Measurements from ENCODE around the gene MINK1.

The MINK1 gene

DNA sequence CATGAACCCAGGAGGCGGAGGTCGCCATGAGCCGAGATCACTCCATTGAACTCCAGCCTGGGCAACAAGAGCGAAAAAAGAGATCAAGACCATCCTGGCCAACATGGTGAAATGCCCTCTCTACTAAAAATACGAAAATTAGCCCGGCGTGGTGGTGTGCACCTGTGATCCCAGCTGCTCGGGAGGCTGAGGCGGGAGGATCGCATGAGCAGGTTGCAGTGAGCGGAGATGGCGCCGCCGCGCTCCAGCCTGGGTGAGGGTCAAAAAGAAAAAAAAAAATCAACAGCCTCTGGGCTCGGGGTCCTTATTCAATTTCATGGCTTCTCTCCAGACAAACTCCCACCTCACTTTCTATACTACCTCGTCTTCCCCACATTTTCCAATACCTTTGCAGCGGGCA is 95.7 kb downstream of the MINK1 start:
- H3K36me3 ChIP-seq (ENCODE audit: control insufficient read depth in 1 of 2, insufficient read depth in 2 of 2, low read length in 2 of 2), result no peaks in the 10 kb centered on the region
- no peaks in the 10 kb centered on the region for H3K27me3 ChIP-seq (ENCODE audit: low read depth, low read length)
- no peak overlapping the region for H3K4me3 ChIP-seq (ENCODE audit: low read depth in 1 of 2, low read length in 2 of 2)
- no peak overlapping the region for H3K27ac ChIP-seq (ENCODE audit: low read length)
- peaks cover 0 to under 1% of the 10 kb centered on the region in 2 donors for H3K4me1 ChIP-seq (ENCODE audit: control insufficient read depth in 1 of 2, insufficient read depth in 2 of 2, low read length in 2 of 2)
- no peaks in the 10 kb centered on the region for H3K9me3 ChIP-seq (ENCODE audit: control insufficient read depth in 1 of 2, low read length in 2 of 2)

DNA sequence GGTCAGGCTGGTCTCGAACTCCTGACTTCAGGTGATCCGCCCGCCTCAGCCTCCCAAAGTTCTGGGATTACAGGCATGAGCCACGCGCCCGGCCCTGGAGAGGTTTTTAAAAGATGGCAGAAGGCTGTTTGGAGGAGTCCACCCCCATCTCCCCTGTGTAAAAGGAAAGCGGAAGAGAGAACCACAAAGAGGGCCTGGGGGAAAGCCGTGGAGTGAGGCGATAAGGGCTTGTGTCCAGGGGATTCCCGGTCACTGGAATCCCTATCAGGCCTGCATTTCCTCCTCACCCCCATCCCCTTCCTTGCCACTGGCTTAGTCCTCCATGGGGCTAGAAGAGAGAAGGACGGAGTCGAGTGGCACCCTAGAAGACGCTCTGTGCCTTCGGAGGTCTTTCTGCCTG is 98.8 kb downstream of the MINK1 start, which contains the start of gene GP1BA:
TSS of gene GP1BA (plus strand) at position 315 of the 400 bp plus-strand sequence. CDS start 328 bp downstream, outside the sequence.
- Histone ChIP-seq H3K27ac (ENCODE audit: low read length) (no peak within 1 kb of the TSS), H3K9me3 (ENCODE audit: control insufficient read depth in 1 of 2, low read length in 2 of 2) (no peaks in the 10 kb centered on the region), H3K27me3 (ENCODE audit: low read depth, low read length) (no peaks in the 10 kb centered on the region), H3K36me3 (ENCODE audit: control insufficient read depth in 1 of 2, insufficient read depth in 2 of 2, low read length in 2 of 2) (peaks cover 5 to 14% of the 10 kb centered on the region in 2 donors), H3K4me3 (ENCODE audit: low read depth in 1 of 2, low read length in 2 of 2) (no peak within 1 kb of the TSS), H3K4me1 (ENCODE audit: control insufficient read depth in 1 of 2, insufficient read depth in 2 of 2, low read length in 2 of 2) (peaks cover 0 to 9% of the 10 kb centered on the region in 2 donors)

DNA sequence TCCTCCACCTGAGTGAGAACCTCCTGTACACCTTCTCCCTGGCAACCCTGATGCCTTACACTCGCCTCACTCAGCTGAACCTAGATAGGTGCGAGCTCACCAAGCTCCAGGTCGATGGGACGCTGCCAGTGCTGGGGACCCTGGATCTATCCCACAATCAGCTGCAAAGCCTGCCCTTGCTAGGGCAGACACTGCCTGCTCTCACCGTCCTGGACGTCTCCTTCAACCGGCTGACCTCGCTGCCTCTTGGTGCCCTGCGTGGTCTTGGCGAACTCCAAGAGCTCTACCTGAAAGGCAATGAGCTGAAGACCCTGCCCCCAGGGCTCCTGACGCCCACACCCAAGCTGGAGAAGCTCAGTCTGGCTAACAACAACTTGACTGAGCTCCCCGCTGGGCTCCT is 99.6 kb downstream of the MINK1 start:
- no peaks in the 10 kb centered on the region for H3K9me3 ChIP-seq (ENCODE audit: control insufficient read depth in 1 of 2, low read length in 2 of 2)
- peaks cover 0 to 14% of the 10 kb centered on the region in 2 donors for H3K4me1 ChIP-seq (ENCODE audit: control insufficient read depth in 1 of 2, insufficient read depth in 2 of 2, low read length in 2 of 2)
- H3K4me3 ChIP-seq (ENCODE audit: low read depth in 1 of 2, low read length in 2 of 2), result no peak overlapping the region

DNA sequence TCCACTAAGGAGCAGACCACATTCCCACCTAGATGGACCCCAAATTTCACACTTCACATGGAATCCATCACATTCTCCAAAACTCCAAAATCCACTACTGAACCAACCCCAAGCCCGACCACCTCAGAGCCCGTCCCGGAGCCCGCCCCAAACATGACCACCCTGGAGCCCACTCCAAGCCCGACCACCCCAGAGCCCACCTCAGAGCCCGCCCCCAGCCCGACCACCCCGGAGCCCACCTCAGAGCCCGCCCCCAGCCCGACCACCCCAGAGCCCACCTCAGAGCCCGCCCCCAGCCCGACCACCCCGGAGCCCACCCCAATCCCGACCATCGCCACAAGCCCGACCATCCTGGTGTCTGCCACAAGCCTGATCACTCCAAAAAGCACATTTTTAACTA is 100.5 kb downstream of the MINK1 start:
- H3K9me3 ChIP-seq (ENCODE audit: control insufficient read depth in 1 of 2, low read length in 2 of 2), result no peaks in the 10 kb centered on the region
- no peak overlapping the region for H3K27ac ChIP-seq (ENCODE audit: low read length)
- peaks cover 4 to 22% of the 10 kb centered on the region in 2 donors for H3K4me1 ChIP-seq (ENCODE audit: control insufficient read depth in 1 of 2, insufficient read depth in 2 of 2, low read length in 2 of 2)
- no peaks in the 10 kb centered on the region for H3K27me3 ChIP-seq (ENCODE audit: low read depth, low read length)
- no peak overlapping the region for H3K4me3 ChIP-seq (ENCODE audit: low read depth in 1 of 2, low read length in 2 of 2)
- H3K36me3 ChIP-seq (ENCODE audit: control insufficient read depth in 1 of 2, insufficient read depth in 2 of 2, low read length in 2 of 2), result peaks cover 16 to 27% of the 10 kb centered on the region in 2 donors

More for the DNA sequence above, 99.6 kb downstream of the MINK1 start:
- Histone ChIP-seq H3K36me3 (ENCODE audit: control insufficient read depth in 1 of 2, insufficient read depth in 2 of 2, low read length in 2 of 2) (peaks cover 11 to 22% of the 10 kb centered on the region in 2 donors), H3K27ac (ENCODE audit: low read length) (no peak overlapping the region), H3K27me3 (ENCODE audit: low read depth, low read length) (no peaks in the 10 kb centered on the region)

DNA sequence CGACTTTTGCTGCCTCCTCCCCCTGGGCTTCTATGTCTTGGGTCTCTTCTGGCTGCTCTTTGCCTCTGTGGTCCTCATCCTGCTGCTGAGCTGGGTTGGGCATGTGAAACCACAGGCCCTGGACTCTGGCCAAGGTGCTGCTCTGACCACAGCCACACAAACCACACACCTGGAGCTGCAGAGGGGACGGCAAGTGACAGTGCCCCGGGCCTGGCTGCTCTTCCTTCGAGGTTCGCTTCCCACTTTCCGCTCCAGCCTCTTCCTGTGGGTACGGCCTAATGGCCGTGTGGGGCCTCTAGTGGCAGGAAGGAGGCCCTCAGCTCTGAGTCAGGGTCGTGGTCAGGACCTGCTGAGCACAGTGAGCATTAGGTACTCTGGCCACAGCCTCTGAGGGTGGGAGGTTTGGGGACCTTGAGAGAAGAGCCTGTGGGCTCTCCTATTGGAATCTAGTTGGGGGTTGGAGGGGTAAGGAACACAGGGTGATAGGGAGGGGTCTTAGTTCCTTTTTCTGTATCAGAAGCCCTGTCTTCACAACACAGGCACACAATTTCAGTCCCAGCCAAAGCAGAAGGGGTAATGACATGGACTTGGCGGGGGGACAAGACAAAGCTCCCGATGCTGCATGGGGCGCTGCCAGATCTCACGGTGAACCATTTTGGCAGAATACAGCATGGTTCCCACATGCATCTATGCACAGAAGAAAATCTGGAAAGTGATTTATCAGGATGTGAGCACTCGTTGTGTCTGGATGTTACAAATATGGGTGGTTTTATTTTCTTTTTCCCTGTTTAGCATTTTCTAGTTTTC is 101.2 kb downstream of the MINK1 start:
- H3K27ac ChIP-seq (ENCODE audit: low read length), result no peak overlapping the region
- H3K36me3 ChIP-seq (ENCODE audit: control insufficient read depth in 1 of 2, insufficient read depth in 2 of 2, low read length in 2 of 2), result peaks cover 16 to 27% of the 10 kb centered on the region in 2 donors
- no peak overlapping the region for H3K4me3 ChIP-seq (ENCODE audit: low read depth in 1 of 2, low read length in 2 of 2)
- peaks cover 11 to 30% of the 10 kb centered on the region in 2 donors for H3K4me1 ChIP-seq (ENCODE audit: control insufficient read depth in 1 of 2, insufficient read depth in 2 of 2, low read length in 2 of 2)
- no peaks in the 10 kb centered on the region for H3K9me3 ChIP-seq (ENCODE audit: control insufficient read depth in 1 of 2, low read length in 2 of 2)
- H3K27me3 ChIP-seq (ENCODE audit: low read depth, low read length), result no peaks in the 10 kb centered on the region

DNA sequence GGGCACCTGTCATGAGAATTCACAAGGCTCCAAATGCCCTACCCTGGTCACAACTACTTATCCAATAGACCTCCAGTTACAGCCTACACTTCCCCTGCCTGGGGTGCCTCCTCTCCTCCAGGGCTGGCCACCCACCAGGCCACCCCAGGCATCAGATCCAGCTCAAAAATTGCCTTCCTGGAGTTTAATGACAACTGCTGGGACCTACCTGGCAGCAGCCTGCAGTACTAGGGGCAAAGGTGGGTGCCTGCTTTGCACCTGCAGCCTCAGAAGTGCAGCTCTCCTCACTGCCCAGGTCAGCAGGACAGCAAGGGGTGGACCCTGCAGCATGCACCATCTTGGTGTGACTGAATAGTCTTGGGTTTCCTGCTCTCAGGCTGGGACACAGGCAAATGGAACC is 102.5 kb downstream of the MINK1 start:
- H3K27ac ChIP-seq (ENCODE audit: low read length), result no peak overlapping the region
- peaks cover 11 to 31% of the 10 kb centered on the region in 2 donors for H3K4me1 ChIP-seq (ENCODE audit: control insufficient read depth in 1 of 2, insufficient read depth in 2 of 2, low read length in 2 of 2)
- no peaks in the 10 kb centered on the region for H3K9me3 ChIP-seq (ENCODE audit: control insufficient read depth in 1 of 2, low read length in 2 of 2)
- peaks cover 16 to 27% of the 10 kb centered on the region in 2 donors for H3K36me3 ChIP-seq (ENCODE audit: control insufficient read depth in 1 of 2, insufficient read depth in 2 of 2, low read length in 2 of 2)
- no peak overlapping the region for H3K4me3 ChIP-seq (ENCODE audit: low read depth in 1 of 2, low read length in 2 of 2)
- no peaks in the 10 kb centered on the region for H3K27me3 ChIP-seq (ENCODE audit: low read depth, low read length)

DNA sequence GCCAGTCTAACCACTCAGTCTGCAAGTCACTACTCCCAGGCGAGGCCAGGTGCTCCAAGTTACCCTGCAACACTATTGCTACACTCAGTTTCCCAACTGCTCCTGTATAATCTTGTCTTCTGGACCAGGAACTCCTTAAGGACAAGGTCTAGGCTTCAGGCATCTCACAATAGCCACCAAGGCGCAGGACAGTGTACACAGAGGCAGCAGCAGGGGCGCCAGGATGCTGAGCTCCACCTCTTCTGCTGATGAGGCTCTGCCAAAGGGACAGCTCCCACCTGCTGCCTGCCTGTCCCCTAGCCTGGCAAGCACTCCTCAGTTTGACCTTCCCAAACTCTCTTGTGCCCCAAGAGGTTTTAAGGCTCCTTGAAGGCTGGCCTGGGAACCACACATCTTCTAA is 103.3 kb downstream of the MINK1 start:
- no peaks in the 10 kb centered on the region for H3K9me3 ChIP-seq (ENCODE audit: control insufficient read depth in 1 of 2, low read length in 2 of 2)
- no peak overlapping the region for H3K4me3 ChIP-seq (ENCODE audit: low read depth in 1 of 2, low read length in 2 of 2)
- H3K4me1 ChIP-seq (ENCODE audit: control insufficient read depth in 1 of 2, insufficient read depth in 2 of 2, low read length in 2 of 2), result peaks cover 16 to 39% of the 10 kb centered on the region in 2 donors
- H3K27ac ChIP-seq (ENCODE audit: low read length), result no peak overlapping the region
- H3K36me3 ChIP-seq (ENCODE audit: control insufficient read depth in 1 of 2, insufficient read depth in 2 of 2, low read length in 2 of 2), result peaks cover 16 to 27% of the 10 kb centered on the region in 2 donors
- no peaks in the 10 kb centered on the region for H3K27me3 ChIP-seq (ENCODE audit: low read depth, low read length)

DNA sequence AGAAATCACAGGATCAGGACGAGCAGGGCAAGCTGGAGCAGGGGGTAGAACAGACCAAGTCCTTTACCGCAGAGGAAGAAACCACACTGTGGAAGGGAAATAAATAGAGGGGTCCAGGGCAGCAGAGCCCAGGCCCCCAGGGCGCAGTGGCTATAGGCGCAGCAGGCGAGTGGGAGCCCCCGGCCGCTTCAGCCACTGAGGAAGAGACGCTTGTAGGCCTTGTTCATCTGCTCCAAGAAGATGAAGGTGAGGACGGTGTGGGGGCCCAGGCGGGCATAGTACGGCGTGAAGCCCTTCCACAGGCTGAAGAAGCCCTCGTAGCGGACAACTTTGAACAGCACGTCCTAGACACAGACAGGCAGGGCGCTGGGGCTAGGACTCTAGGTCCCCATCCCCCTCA is 104.4 kb downstream of the MINK1 start:
- Histone ChIP-seq H3K4me3 (ENCODE audit: low read depth in 1 of 2, low read length in 2 of 2) (no peak overlapping the region), H3K27ac (ENCODE audit: low read length) (no peak overlapping the region), H3K9me3 (ENCODE audit: control insufficient read depth in 1 of 2, low read length in 2 of 2) (no peaks in the 10 kb centered on the region), H3K4me1 (ENCODE audit: control insufficient read depth in 1 of 2, insufficient read depth in 2 of 2, low read length in 2 of 2) (peaks cover 16 to 50% of the 10 kb centered on the region in 2 donors), H3K36me3 (ENCODE audit: control insufficient read depth in 1 of 2, insufficient read depth in 2 of 2, low read length in 2 of 2) (peaks cover 24 to 32% of the 10 kb centered on the region in 2 donors), H3K27me3 (ENCODE audit: low read depth, low read length) (no peaks in the 10 kb centered on the region)

DNA sequence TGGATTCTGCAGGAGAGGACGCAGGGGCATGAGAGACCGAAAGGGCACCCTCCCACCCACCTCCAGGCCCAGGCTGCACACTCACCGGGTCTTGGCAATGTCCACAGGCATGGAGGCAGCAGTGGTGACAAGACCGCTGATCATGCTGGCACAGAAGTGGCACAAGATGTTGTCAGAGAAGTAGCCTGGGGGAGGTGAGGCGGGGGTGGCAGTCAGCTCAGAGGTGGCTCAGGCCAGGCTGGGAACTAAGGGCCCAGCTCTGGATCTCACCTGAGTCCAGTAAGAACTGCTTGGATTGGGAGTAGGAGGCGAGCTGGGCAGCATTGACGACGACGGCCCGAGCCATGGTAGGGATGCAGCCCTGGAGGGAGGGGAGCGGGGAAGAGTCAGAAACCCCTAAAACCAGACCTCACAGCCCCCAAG is 104.9 kb downstream of the MINK1 start:
- Histone ChIP-seq H3K4me3 (ENCODE audit: low read depth in 1 of 2, low read length in 2 of 2) (peak overlapping the region in 1 of 2 donors; percentile 70), H3K27me3 (ENCODE audit: low read depth, low read length) (no peaks in the 10 kb centered on the region), H3K4me1 (ENCODE audit: control insufficient read depth in 1 of 2, insufficient read depth in 2 of 2, low read length in 2 of 2) (peaks cover 16 to 55% of the 10 kb centered on the region in 2 donors)

DNA sequence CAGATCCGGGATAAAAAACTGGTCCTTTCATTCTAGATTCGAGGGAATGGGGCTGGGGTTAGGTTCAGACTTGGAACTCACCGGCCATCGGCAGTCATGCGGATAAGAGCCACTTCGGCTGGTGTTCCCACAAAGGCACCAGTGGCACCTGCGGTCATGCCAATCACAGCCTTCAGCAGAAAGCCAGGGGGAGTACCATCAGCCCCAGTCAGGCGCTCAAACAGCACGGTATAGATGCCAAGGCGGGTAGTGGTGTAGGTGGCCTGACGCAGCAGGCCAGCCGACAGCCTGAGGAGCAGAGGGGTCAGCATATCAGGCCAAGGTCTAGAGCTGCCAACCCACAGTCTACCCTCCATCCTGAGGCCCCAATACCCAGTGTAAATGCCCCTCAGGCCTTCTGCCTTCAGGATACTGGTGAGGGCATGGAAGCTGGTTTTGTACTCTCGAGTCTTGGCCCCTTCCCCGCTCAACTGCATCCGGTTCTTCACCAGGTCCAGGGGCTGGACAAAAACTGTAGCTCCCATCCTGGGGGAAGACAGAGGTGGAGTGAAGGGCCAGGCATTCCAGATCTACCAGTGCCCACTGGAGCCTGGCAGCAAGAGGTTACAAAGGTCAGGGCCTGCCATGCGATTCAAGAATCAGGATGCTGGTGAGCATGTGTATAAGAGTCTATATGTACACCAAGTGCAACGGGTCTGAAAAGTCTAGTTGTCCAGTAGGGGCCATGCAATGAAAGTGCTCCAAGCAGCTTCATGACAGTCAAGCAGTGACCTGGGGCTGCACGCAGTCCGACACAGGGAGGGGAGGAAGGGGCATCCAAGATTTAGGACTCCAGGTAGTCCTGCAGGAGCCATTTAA is 105.8 kb downstream of the MINK1 start:
- Histone ChIP-seq H3K27ac (ENCODE audit: low read length) (peak overlapping the region; percentile 98), H3K27me3 (ENCODE audit: low read depth, low read length) (no peaks in the 10 kb centered on the region), H3K36me3 (ENCODE audit: control insufficient read depth in 1 of 2, insufficient read depth in 2 of 2, low read length in 2 of 2) (peaks cover 35 to 45% of the 10 kb centered on the region in 2 donors), H3K4me3 (ENCODE audit: low read depth in 1 of 2, low read length in 2 of 2) (peak overlapping the region; percentile 70 to 97), H3K4me1 (ENCODE audit: control insufficient read depth in 1 of 2, insufficient read depth in 2 of 2, low read length in 2 of 2) (peaks cover 16 to 62% of the 10 kb centered on the region in 2 donors), H3K9me3 (ENCODE audit: control insufficient read depth in 1 of 2, low read length in 2 of 2) (no peaks in the 10 kb centered on the region)

More for the DNA sequence above, 104.9 kb downstream of the MINK1 start:
- H3K27ac ChIP-seq (ENCODE audit: low read length), result no peak overlapping the region
- H3K9me3 ChIP-seq (ENCODE audit: control insufficient read depth in 1 of 2, low read length in 2 of 2), result no peaks in the 10 kb centered on the region
- H3K36me3 ChIP-seq (ENCODE audit: control insufficient read depth in 1 of 2, insufficient read depth in 2 of 2, low read length in 2 of 2), result peaks cover 29 to 38% of the 10 kb centered on the region in 2 donors

DNA sequence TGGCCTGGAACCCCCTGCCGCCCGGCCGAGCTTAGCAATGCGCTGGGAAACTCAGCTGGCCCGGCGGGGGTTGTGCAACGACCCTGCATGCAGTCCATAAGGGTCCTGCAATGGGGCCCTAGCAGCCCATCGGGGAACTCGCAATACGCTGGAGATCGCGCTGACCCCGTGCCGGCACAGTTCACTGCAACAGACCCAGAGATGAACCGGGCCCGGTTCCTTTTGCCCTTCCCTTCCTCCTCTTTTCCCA is 106.3 kb downstream of the MINK1 start:
- H3K27me3 ChIP-seq (ENCODE audit: low read depth, low read length), result no peaks in the 10 kb centered on the region
- peaks cover 39 to 48% of the 10 kb centered on the region in 2 donors for H3K36me3 ChIP-seq (ENCODE audit: control insufficient read depth in 1 of 2, insufficient read depth in 2 of 2, low read length in 2 of 2)
- H3K9me3 ChIP-seq (ENCODE audit: control insufficient read depth in 1 of 2, low read length in 2 of 2), result no peaks in the 10 kb centered on the region
- peaks cover 20 to 62% of the 10 kb centered on the region in 2 donors for H3K4me1 ChIP-seq (ENCODE audit: control insufficient read depth in 1 of 2, insufficient read depth in 2 of 2, low read length in 2 of 2)
- peak overlapping the region; percentile 70 to 97 for H3K4me3 ChIP-seq (ENCODE audit: low read depth in 1 of 2, low read length in 2 of 2)
- peak overlapping the region; percentile 98 for H3K27ac ChIP-seq (ENCODE audit: low read length)
